ENCODE data around the gene SLC9A8. TPM values are rescaled to one million over a fixed set of nuclear protein-coding genes. Genes with fewer than 3 reads are reported as not detected.

Gene SLC9A8
- total RNA-seq, 1 donor from 2014 or later = 65.7 TPM

- H3K4me1 Mint-ChIP-seq = peaks cover 50% of the 10 kb centered on the region
- POLR2A ChIA-PET = interaction anchor here (1.0 to 4.7 kb wide), 3 partner anchors 9 to 200 kb away, joined by 4 to 49 read pairs (median 5); partner anchors contain the start of gene SLC9A8
- H3K4me3 Mint-ChIP-seq = peak overlapping the region; percentile 24
- H3K27ac Mint-ChIP-seq = peak overlapping the region; percentile 76
- H3K9me3 Mint-ChIP-seq = no peaks in the 10 kb centered on the region
- H3K27me3 Mint-ChIP-seq = no peaks in the 10 kb centered on the region
- no peak for TF ChIP-seq CTCF (IDR thresholded peaks at IDR 0.05)
- no peak for DNase-seq
- CTCF ChIA-PET = interaction anchor here (1.4 to 4.5 kb wide), 3 partner anchors 23 to 211 kb away, joined by 3 to 28 read pairs (median 9); no protein-coding TSS in a partner anchor
- H3K36me3 Mint-ChIP-seq (ENCODE audit: low read depth) = peaks cover 88% of the 10 kb centered on the region
- no peak for ATAC-seq (ENCODE audit: low read depth)
- intact Hi-C loops (cut with micrococcal nuclease) = no loop called here
Measured at GRCh38 chr20:49821381-49821780, 8.8 kb downstream of the SLC9A8 start.

GRCh38 chr20:49821870-49822331 is 9.3 kb downstream of the SLC9A8 start:
- no peak for TF ChIP-seq CTCF (IDR thresholded peaks at IDR 0.05)
- Mint-ChIP-seq H3K4me1 (peaks cover 48% of the 10 kb centered on the region), H3K36me3 (ENCODE audit: low read depth) (peaks cover 86% of the 10 kb centered on the region), H3K4me3 (peak overlapping the region; percentile 24), H3K27ac (peak overlapping the region; percentile 76), H3K9me3 (no peaks in the 10 kb centered on the region), H3K27me3 (no peaks in the 10 kb centered on the region)
- intact Hi-C loops (cut with micrococcal nuclease) = no loop called here
- no peak for ATAC-seq (ENCODE audit: low read depth)
- DNase-seq = no peak
- ChIA-PET POLR2A (interaction anchor here (1.0 to 4.7 kb wide), 4 partner anchors 9 to 201 kb away, joined by 4 to 49 read pairs (median 8); partner anchors contain the start of gene SLC9A8), CTCF (interaction anchor here (1.0 to 4.5 kb wide), 5 partner anchors 9 to 212 kb away, joined by 3 to 28 read pairs (median 7); no protein-coding TSS in a partner anchor)

- Mint-ChIP-seq H3K4me1 (peaks cover 46% of the 10 kb centered on the region), H3K27me3 (no peaks in the 10 kb centered on the region), H3K4me3 (peak overlapping the region; percentile 25), H3K36me3 (ENCODE audit: low read depth) (peaks cover 79% of the 10 kb centered on the region), H3K27ac (peak overlapping the region; percentile 82), H3K9me3 (no peaks in the 10 kb centered on the region)
- DNase-seq (no peak), ATAC-seq (ENCODE audit: low read depth) (peak; percentile 81)
- TF ChIP-seq CTCF (IDR thresholded peaks at IDR 0.05) = no peak
- intact Hi-C loops (cut with micrococcal nuclease) = loop anchor here (1.0 kb wide), 2 partner anchors 9 to 212 kb away; no protein-coding TSS in a partner anchor
- CTCF ChIA-PET = interaction anchor here (2.2 to 4.5 kb wide), 3 partner anchors 21 to 214 kb away, joined by 7 to 28 read pairs (median 20); no protein-coding TSS in a partner anchor
- POLR2A ChIA-PET = interaction anchor here (1.2 to 4.7 kb wide), 8 partner anchors 11 to 113 kb away, joined by 3 to 49 read pairs (median 6); partner anchors contain the start of gene SLC9A8
Measured at GRCh38 chr20:49823152-49823847, 10.7 kb downstream of the SLC9A8 start.

- H3K4me3 Mint-ChIP-seq = no peak overlapping the region
- DNase-seq (no peak), ATAC-seq (ENCODE audit: low read depth) (no peak)
- no peaks in the 10 kb centered on the region for H3K9me3 Mint-ChIP-seq
- peaks cover 44% of the 10 kb centered on the region for H3K4me1 Mint-ChIP-seq
- no peaks in the 10 kb centered on the region for H3K27me3 Mint-ChIP-seq
- intact Hi-C loops (cut with micrococcal nuclease) = no loop called here
- CTCF ChIA-PET = interaction anchor here (0.5 to 4.5 kb wide), 6 partner anchors 14 to 214 kb away, joined by 3 to 28 read pairs (median 5); no protein-coding TSS in a partner anchor
- TF ChIP-seq CTCF (IDR thresholded peaks at IDR 0.05) = no peak
- H3K27ac Mint-ChIP-seq = peak overlapping the region; percentile 82
- H3K36me3 Mint-ChIP-seq (ENCODE audit: low read depth) = peaks cover 73% of the 10 kb centered on the region
- POLR2A ChIA-PET = interaction anchor here (1.2 to 4.7 kb wide), 7 partner anchors 10 to 114 kb away, joined by 3 to 49 read pairs (median 7); partner anchors contain the start of gene SLC9A8
Measured at GRCh38 chr20:49824206-49824605, 11.6 kb downstream of the SLC9A8 start.

Measured in activated B cell treated with CpG ODN at 0.5 μM for 24 hours (primary cell).